ENCODE measurements around the gene EPN1.

- no peak for TF ChIP-seq CTCF (IDR thresholded peaks at IDR 0.05; ENCODE audit: insufficient read depth, low read depth, low read length)
- no peak for TF ChIP-seq EZH2 (IDR thresholded peaks at IDR 0.05; ENCODE audit: insufficient read depth, low read length)
Observed at GRCh38 chr19:55654868-55655647, 20.0 kb upstream of the EPN1 start, which contains the start of gene U2AF2.

Data from astrocyte (in vitro differentiated cells and primary cell).